Measurements from ENCODE around the gene SLC35D1. TPM values are rescaled to one million over a fixed set of nuclear protein-coding genes. Genes with fewer than 3 reads are reported as not detected.
"Not testable (repeated sequence)": the region's sequence is repeated elsewhere in the genome, so short reads cannot be mapped to it uniquely, and the experiment has no call there.

The SLC35D1 gene
- total RNA-seq, 2 experiments from 2014 or later: 8.3 to 8.4 TPM

DNA sequence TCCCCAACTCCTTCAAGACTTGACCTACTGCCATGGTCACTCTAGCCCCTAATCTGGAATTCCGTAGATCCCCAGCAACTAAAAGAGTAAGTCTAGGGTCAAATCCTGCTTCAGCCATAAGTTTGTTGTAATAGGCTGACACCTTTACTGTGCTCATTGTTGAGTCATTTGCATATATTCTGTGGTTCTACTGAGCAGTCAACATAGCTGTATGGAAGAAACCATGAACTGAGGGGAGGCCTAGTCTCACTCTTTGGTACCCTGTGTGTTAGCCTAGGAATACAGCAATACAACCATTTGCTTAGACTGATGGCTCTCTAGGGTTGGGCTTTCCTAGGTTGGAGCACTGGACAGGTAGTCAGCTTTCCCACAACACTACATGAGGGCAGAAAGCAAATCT lies 23.6 kb upstream of the SLC35D1 start:
- Mint-ChIP-seq H3K27ac (no peak overlapping the region), H3K4me3 (no peak overlapping the region), H3K4me1 (ENCODE audit: low read depth) (no peaks in the 10 kb centered on the region), H3K9me3 (peaks cover 5% of the 10 kb centered on the region), H3K36me3 (ENCODE audit: low read depth) (no peaks in the 10 kb centered on the region), H3K27me3 (peaks cover under 1% of the 10 kb centered on the region)
- intact Hi-C loops (cut with micrococcal nuclease): no loop called here
- POLR2A ChIA-PET: interaction anchor here (0.6 kb wide), 1 partner anchor 114 kb away, joined by 4 read pairs; no protein-coding TSS in a partner anchor
- ATAC-seq (peak; percentile 47), DNase-seq (no peak)
- CTCF ChIA-PET: interaction anchor here (1.0 kb wide), 1 partner anchor 72 kb away, joined by 3 read pairs; no protein-coding TSS in a partner anchor
- TF ChIP-seq, protein P1, sequence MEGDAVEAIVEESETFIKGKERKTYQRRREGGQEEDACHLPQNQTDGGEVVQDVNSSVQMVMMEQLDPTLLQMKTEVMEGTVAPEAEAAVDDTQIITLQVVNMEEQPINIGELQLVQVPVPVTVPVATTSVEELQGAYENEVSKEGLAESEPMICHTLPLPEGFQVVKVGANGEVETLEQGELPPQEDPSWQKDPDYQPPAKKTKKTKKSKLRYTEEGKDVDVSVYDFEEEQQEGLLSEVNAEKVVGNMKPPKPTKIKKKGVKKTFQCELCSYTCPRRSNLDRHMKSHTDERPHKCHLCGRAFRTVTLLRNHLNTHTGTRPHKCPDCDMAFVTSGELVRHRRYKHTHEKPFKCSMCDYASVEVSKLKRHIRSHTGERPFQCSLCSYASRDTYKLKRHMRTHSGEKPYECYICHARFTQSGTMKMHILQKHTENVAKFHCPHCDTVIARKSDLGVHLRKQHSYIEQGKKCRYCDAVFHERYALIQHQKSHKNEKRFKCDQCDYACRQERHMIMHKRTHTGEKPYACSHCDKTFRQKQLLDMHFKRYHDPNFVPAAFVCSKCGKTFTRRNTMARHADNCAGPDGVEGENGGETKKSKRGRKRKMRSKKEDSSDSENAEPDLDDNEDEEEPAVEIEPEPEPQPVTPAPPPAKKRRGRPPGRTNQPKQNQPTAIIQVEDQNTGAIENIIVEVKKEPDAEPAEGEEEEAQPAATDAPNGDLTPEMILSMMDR (IDR thresholded peaks at IDR 0.05): no peak

DNA sequence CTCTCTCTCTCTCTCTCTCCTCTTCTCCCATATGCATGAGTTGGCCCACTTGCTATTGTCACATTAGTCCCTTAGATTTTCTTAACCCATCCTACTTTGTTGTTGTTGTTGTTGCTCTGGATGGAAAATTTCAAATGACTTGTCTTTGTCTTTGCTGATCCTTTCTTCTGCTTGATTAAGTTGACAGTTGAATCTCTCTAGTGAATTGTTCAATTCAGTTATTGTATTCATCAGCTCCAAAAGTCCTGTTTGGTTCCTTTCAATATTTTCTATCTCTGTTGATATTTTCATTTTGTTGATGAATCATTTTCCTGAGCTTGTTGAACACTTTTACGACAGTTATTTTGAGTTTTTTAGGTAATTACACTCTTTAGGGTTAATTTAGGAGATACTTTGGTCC lies 18.8 kb upstream of the SLC35D1 start:
- H3K4me3 Mint-ChIP-seq: no peak overlapping the region
- peaks cover 2% of the 10 kb centered on the region for H3K27me3 Mint-ChIP-seq
- intact Hi-C loops (cut with micrococcal nuclease): no loop called here
- DNase-seq: no peak
- H3K4me1 Mint-ChIP-seq (ENCODE audit: low read depth): no peaks in the 10 kb centered on the region
- TF ChIP-seq, protein P1 (IDR thresholded peaks at IDR 0.05): no peak
- no peak overlapping the region for H3K27ac Mint-ChIP-seq
- no peak for ATAC-seq
- POLR2A ChIA-PET: no interaction called here
- CTCF ChIA-PET: interaction anchor here (0.9 to 2.3 kb wide), 6 partner anchors 9 to 165 kb away, joined by 3 to 6 read pairs (median 4); no protein-coding TSS in a partner anchor
- H3K36me3 Mint-ChIP-seq (ENCODE audit: low read depth): peaks cover 2% of the 10 kb centered on the region
- H3K9me3 Mint-ChIP-seq: peaks cover 18% of the 10 kb centered on the region

DNA sequence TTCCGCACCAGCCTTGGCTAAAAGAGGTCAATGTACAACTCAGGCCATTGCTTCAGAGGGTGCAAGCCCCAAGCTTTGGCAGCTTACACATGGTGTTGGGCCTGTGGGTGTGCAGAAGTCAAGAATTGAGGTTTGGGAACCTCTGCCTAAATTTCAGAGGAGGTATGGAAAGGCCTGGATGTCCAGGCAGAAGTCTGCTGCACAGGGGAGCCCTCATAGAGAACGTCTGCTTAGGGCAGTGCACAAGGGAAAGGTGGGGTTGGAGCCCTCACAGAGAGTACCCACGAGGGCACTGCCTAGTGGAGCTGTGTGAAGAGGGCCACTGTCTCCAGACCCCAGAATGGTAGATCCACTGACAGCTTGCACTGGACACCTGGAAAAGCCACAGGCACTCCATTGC lies 13.7 kb upstream of the SLC35D1 start:
- H3K27ac Mint-ChIP-seq; ATAC-seq; H3K4me3 Mint-ChIP-seq; intact Hi-C loops (cut with micrococcal nuclease); H3K27me3 Mint-ChIP-seq; H3K4me1 Mint-ChIP-seq (ENCODE audit: low read depth); CTCF ChIA-PET; POLR2A ChIA-PET; H3K36me3 Mint-ChIP-seq (ENCODE audit: low read depth); DNase-seq: not testable (repeated sequence)
- H3K9me3 Mint-ChIP-seq: peaks cover 23% of the 10 kb centered on the region

DNA sequence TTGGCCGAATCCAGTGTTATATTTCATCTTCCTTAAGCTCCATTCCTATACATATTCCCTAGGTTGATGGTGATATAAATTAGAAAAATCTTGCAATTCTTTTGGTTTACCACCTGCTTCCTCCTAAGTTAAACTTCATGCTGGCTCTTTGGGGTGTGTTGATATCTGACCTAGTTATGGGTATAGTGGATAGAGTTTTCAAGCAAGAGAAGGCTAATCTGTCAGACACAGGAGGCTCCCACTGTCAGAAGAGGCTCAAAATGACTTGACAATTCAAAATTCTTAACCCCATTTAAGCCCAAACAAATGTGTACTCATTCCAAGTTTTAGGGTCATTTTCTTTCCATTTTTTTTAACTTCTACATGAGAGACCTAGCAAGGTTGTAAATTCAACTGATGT lies 8.5 kb upstream of the SLC35D1 start:
- ChIA-PET CTCF (no interaction called here), POLR2A (no interaction called here)
- peaks cover 7% of the 10 kb centered on the region for H3K9me3 Mint-ChIP-seq
- no peak for ATAC-seq
- no peak overlapping the region for H3K27ac Mint-ChIP-seq
- no peaks in the 10 kb centered on the region for H3K4me1 Mint-ChIP-seq (ENCODE audit: low read depth)
- intact Hi-C loops (cut with micrococcal nuclease): no loop called here
- H3K4me3 Mint-ChIP-seq: no peak overlapping the region
- TF ChIP-seq, protein P1 (IDR thresholded peaks at IDR 0.05): no peak
- peaks cover 3% of the 10 kb centered on the region for H3K36me3 Mint-ChIP-seq (ENCODE audit: low read depth)
- no peak for DNase-seq
- H3K27me3 Mint-ChIP-seq: peaks cover 8% of the 10 kb centered on the region

DNA sequence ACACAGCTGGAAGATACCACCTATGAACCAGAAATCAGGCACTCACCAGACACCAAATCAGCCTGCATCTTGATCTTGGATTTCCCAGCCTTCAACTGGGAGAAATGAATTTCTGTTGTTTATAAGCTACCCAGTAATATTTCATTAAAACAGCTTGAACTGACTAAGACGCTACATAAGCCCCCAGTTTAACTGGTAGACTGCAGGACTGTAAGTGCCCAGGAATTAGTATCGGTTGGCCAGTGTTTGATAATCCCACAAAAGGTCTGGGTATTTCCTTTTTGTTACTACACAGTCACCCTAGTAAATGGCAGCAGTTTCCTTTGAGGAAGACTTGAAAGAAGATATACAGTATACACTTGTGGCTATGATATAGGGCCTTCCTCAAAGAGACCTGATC lies 7.3 kb upstream of the SLC35D1 start:
- Mint-ChIP-seq H3K4me1 (ENCODE audit: low read depth) (no peaks in the 10 kb centered on the region), H3K27ac (no peak overlapping the region), H3K4me3 (no peak overlapping the region), H3K36me3 (ENCODE audit: low read depth) (no peaks in the 10 kb centered on the region), H3K27me3 (peaks cover 8% of the 10 kb centered on the region), H3K9me3 (no peaks in the 10 kb centered on the region)
- intact Hi-C loops (cut with micrococcal nuclease): no loop called here
- ATAC-seq (no peak), DNase-seq (no peak)
- ChIA-PET CTCF (interaction anchor here (1.0 to 1.1 kb wide), 2 partner anchors 65 to 83 kb away, joined by 3 read pairs; no protein-coding TSS in a partner anchor), POLR2A (interaction anchor here (0.6 kb wide), 1 partner anchor 287 kb away, joined by 4 read pairs; no protein-coding TSS in a partner anchor)
- TF ChIP-seq, protein P1 (IDR thresholded peaks at IDR 0.05): no peak
